Measurements from ENCODE around the gene CAPNS1.

DNA sequence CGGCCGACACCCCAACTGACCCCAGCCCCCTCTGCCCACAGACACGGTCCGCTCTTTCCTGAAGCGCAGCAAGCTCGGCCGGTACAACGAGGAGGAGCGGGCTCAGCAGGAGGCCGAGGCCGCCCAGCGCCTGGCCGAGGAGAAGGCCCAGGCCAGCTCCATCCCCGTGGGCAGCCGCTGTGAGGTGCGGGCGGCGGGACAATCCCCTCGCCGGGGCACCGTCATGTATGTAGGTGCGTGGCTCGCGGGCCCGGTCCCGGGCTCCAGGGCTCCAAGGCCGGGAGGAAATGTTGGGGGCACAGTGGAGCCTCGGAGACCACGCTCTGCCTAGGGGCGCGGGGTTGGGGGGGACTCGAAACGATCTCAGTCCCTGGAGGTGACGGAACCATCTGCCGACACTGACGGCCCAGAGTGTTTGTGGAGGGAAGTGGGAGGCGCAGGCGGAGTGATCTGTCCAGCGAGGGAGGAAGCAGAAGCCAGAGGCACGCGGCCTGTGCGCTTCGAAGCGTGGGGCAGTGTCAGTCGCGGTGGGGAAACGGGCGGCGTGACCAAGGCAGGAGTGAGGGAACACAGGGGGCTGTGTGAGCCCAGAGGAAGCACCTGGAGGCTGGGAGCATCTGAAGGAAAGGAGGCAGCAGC lies 18.3 kb upstream of the CAPNS1 start:
- TF ChIP-seq, protein P1, sequence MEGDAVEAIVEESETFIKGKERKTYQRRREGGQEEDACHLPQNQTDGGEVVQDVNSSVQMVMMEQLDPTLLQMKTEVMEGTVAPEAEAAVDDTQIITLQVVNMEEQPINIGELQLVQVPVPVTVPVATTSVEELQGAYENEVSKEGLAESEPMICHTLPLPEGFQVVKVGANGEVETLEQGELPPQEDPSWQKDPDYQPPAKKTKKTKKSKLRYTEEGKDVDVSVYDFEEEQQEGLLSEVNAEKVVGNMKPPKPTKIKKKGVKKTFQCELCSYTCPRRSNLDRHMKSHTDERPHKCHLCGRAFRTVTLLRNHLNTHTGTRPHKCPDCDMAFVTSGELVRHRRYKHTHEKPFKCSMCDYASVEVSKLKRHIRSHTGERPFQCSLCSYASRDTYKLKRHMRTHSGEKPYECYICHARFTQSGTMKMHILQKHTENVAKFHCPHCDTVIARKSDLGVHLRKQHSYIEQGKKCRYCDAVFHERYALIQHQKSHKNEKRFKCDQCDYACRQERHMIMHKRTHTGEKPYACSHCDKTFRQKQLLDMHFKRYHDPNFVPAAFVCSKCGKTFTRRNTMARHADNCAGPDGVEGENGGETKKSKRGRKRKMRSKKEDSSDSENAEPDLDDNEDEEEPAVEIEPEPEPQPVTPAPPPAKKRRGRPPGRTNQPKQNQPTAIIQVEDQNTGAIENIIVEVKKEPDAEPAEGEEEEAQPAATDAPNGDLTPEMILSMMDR (IDR thresholded peaks at IDR 0.05): no peak
- no peak for TF ChIP-seq POLR2A (IDR thresholded peaks at IDR 0.05)
- no peak for TF ChIP-seq POLR2AphosphoS5 (IDR thresholded peaks at IDR 0.05)
- TF ChIP-seq EP300 (IDR thresholded peaks at IDR 0.05; ENCODE audit: low read depth): no peak
